ENCODE measurements around the gene CYTH4. TPM values are rescaled to one million over a fixed set of nuclear protein-coding genes. Genes with fewer than 3 reads are reported as not detected.

The CYTH4 gene
- total RNA-seq, 1 experiment from 2014 or later, result 0.15 TPM

DNA sequence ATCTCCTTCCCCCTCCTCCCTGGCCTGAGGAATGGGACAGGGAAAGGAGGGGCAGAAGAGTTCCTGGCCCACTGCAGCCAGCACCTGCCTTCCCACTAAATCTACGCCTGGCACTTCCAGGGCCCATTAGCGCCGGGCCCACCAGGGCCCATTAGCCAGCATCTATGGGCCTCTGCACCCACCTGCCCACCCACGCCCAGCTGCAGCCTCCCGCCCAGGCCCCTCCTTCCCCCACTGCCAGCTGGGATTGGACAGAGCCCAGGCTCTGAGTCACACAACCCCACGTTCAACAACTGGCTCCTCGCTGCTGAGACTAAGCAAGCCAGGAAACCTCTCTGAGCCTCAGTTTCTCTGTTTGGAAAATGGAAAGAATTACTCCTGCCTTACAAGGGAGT is 48.7 kb downstream of the CYTH4 start (continued):
- TF ChIP-seq, protein P1, sequence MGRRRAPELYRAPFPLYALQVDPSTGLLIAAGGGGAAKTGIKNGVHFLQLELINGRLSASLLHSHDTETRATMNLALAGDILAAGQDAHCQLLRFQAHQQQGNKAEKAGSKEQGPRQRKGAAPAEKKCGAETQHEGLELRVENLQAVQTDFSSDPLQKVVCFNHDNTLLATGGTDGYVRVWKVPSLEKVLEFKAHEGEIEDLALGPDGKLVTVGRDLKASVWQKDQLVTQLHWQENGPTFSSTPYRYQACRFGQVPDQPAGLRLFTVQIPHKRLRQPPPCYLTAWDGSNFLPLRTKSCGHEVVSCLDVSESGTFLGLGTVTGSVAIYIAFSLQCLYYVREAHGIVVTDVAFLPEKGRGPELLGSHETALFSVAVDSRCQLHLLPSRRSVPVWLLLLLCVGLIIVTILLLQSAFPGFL (CRISPR knock-in tag; IDR thresholded peaks at IDR 0.05; ENCODE audit: borderline replicate concordance), result no peak
- TF ChIP-seq SP1 (CRISPR knock-in tag; conservative IDR thresholded peaks at IDR 0.05), result no peak
- TF ChIP-seq CBFB (CRISPR knock-in tag; IDR thresholded peaks at IDR 0.05; ENCODE audit: low read depth), result no peak
- TF ChIP-seq HMGA2 (CRISPR knock-in tag; IDR thresholded peaks at IDR 0.05), result no peak
- no peak for TF ChIP-seq TEAD4 (CRISPR knock-in tag; IDR thresholded peaks at IDR 0.05)
- TF ChIP-seq CREB1 (CRISPR knock-in tag; IDR thresholded peaks at IDR 0.05), result no peak
- no peak for TF ChIP-seq NFYB (CRISPR knock-in tag; conservative IDR thresholded peaks at IDR 0.05; ENCODE audit: low read depth)
- TF ChIP-seq CREM (CRISPR knock-in tag; IDR thresholded peaks at IDR 0.05), result no peak
- TF ChIP-seq, protein P2, sequence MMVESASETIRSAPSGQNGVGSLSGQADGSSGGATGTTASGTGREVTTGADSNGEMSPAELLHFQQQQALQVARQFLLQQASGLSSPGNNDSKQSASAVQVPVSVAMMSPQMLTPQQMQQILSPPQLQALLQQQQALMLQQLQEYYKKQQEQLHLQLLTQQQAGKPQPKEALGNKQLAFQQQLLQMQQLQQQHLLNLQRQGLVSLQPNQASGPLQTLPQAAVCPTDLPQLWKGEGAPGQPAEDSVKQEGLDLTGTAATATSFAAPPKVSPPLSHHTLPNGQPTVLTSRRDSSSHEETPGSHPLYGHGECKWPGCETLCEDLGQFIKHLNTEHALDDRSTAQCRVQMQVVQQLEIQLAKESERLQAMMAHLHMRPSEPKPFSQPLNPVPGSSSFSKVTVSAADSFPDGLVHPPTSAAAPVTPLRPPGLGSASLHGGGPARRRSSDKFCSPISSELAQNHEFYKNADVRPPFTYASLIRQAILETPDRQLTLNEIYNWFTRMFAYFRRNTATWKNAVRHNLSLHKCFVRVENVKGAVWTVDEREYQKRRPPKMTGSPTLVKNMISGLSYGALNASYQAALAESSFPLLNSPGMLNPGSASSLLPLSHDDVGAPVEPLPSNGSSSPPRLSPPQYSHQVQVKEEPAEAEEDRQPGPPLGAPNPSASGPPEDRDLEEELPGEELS (CRISPR knock-in tag; IDR thresholded peaks at IDR 0.05), result no peak
- TF ChIP-seq ETV6 (CRISPR knock-in tag; IDR thresholded peaks at IDR 0.05), result no peak
- TF ChIP-seq, protein P3, sequence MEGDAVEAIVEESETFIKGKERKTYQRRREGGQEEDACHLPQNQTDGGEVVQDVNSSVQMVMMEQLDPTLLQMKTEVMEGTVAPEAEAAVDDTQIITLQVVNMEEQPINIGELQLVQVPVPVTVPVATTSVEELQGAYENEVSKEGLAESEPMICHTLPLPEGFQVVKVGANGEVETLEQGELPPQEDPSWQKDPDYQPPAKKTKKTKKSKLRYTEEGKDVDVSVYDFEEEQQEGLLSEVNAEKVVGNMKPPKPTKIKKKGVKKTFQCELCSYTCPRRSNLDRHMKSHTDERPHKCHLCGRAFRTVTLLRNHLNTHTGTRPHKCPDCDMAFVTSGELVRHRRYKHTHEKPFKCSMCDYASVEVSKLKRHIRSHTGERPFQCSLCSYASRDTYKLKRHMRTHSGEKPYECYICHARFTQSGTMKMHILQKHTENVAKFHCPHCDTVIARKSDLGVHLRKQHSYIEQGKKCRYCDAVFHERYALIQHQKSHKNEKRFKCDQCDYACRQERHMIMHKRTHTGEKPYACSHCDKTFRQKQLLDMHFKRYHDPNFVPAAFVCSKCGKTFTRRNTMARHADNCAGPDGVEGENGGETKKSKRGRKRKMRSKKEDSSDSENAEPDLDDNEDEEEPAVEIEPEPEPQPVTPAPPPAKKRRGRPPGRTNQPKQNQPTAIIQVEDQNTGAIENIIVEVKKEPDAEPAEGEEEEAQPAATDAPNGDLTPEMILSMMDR (IDR thresholded peaks at IDR 0.05), result no peak

DNA sequence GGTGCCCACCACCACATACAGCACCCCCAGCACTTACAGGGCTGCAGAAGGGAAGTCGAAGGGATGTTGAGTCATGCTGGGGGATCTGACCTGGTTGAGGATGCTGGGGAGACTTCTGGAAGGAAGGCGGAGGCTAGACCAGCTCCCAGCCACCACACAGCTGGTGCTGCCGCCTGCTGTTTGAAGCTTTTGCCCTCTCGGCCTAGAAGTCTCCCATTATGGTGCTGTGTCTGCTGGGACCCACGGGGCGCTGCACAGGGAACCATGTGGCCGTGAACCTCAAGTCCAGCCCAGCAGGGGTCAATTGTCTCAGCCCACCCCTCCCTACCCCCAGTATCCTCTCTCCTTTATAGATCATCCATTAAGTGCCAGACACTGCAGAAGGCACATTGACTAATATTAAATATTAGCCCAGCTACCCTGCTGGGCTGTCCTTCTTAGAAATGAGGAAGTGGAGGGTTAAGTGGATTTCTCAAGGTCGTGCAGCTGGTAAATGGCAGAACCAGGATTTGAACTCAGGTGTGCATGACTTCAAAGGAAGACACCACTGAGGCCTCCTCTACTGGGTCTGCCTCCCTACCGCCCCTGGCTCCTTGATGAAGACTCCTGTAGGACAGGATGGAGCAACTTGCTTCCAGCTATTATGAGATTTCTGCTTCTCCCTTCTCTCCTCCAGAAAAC is 49.7 kb downstream of the CYTH4 start:
- no peaks in the 10 kb centered on the region for H3K36me3 Mint-ChIP-seq
- H3K4me1 Mint-ChIP-seq, result peaks cover 35% of the 10 kb centered on the region
- ATAC-seq, result no peak
- no peak overlapping the region for H3K4me3 Mint-ChIP-seq
- ChIA-PET POLR2A (no interaction called here), CTCF (interaction anchor here (0.5 to 3.7 kb wide), 10 partner anchors 9 to 247 kb away, joined by 3 to 20 read pairs (median 9); no protein-coding TSS in a partner anchor)
- no peak for DNase-seq (ENCODE audit: low spot score)
- H3K9me3 Mint-ChIP-seq, result no peaks in the 10 kb centered on the region
- H3K27ac Mint-ChIP-seq, result no peak overlapping the region
- H3K27me3 Mint-ChIP-seq (ENCODE audit: low read depth), result peaks cover 40% of the 10 kb centered on the region
- TF ChIP-seq, protein P4, sequence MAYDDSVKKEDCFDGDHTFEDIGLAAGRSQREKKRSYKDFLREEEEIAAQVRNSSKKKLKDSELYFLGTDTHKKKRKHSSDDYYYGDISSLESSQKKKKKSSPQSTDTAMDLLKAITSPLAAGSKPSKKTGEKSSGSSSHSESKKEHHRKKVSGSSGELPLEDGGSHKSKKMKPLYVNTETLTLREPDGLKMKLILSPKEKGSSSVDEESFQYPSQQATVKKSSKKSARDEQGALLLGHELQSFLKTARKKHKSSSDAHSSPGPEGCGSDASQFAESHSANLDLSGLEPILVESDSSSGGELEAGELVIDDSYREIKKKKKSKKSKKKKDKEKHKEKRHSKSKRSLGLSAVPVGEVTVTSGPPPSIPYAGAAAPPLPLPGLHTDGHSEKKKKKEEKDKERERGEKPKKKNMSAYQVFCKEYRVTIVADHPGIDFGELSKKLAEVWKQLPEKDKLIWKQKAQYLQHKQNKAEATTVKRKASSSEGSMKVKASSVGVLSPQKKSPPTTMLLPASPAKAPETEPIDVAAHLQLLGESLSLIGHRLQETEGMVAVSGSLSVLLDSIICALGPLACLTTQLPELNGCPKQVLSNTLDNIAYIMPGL (CRISPR knock-in tag; IDR thresholded peaks at IDR 0.05), result no peak
- no peak for TF ChIP-seq JAZF1 (CRISPR knock-in tag; IDR thresholded peaks at IDR 0.05)
- TF ChIP-seq IRF2 (CRISPR knock-in tag; IDR thresholded peaks at IDR 0.05; ENCODE audit: borderline replicate concordance, low read depth), result no peak
- TF ChIP-seq FOXK1 (CRISPR knock-in tag; IDR thresholded peaks at IDR 0.05), result no peak
- TF ChIP-seq ZNF423 (CRISPR knock-in tag; IDR thresholded peaks at IDR 0.05), result no peak
- no peak for TF ChIP-seq NFYB (CRISPR knock-in tag; conservative IDR thresholded peaks at IDR 0.05; ENCODE audit: low read depth)
- no peak for TF ChIP-seq OVOL2 (CRISPR knock-in tag; IDR thresholded peaks at IDR 0.05; ENCODE audit: borderline replicate concordance)
- TF ChIP-seq, protein P5, sequence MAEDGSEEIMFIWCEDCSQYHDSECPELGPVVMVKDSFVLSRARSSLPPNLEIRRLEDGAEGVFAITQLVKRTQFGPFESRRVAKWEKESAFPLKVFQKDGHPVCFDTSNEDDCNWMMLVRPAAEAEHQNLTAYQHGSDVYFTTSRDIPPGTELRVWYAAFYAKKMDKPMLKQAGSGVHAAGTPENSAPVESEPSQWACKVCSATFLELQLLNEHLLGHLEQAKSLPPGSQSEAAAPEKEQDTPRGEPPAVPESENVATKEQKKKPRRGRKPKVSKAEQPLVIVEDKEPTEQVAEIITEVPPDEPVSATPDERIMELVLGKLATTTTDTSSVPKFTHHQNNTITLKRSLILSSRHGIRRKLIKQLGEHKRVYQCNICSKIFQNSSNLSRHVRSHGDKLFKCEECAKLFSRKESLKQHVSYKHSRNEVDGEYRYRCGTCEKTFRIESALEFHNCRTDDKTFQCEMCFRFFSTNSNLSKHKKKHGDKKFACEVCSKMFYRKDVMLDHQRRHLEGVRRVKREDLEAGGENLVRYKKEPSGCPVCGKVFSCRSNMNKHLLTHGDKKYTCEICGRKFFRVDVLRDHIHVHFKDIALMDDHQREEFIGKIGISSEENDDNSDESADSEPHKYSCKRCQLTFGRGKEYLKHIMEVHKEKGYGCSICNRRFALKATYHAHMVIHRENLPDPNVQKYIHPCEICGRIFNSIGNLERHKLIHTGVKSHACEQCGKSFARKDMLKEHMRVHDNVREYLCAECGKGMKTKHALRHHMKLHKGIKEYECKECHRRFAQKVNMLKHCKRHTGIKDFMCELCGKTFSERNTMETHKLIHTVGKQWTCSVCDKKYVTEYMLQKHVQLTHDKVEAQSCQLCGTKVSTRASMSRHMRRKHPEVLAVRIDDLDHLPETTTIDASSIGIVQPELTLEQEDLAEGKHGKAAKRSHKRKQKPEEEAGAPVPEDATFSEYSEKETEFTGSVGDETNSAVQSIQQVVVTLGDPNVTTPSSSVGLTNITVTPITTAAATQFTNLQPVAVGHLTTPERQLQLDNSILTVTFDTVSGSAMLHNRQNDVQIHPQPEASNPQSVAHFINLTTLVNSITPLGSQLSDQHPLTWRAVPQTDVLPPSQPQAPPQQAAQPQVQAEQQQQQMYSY (CRISPR knock-in tag; IDR thresholded peaks at IDR 0.05), result no peak
- TF ChIP-seq ZNF232 (CRISPR knock-in tag; IDR thresholded peaks at IDR 0.05), result no peak
- TF ChIP-seq, protein P6, sequence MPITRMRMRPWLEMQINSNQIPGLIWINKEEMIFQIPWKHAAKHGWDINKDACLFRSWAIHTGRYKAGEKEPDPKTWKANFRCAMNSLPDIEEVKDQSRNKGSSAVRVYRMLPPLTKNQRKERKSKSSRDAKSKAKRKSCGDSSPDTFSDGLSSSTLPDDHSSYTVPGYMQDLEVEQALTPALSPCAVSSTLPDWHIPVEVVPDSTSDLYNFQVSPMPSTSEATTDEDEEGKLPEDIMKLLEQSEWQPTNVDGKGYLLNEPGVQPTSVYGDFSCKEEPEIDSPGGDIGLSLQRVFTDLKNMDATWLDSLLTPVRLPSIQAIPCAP (CRISPR knock-in tag; IDR thresholded peaks at IDR 0.05), result no peak
- no peak for TF ChIP-seq SOX15 (CRISPR knock-in tag; IDR thresholded peaks at IDR 0.05)
- no peak for TF ChIP-seq ZNF671 (CRISPR knock-in tag; IDR thresholded peaks at IDR 0.05)
- no peak for TF ChIP-seq TEAD1 (CRISPR knock-in tag; IDR thresholded peaks at IDR 0.05)
- TF ChIP-seq ZNF263 (CRISPR knock-in tag; IDR thresholded peaks at IDR 0.05; ENCODE audit: low read depth), result no peak
- no peak for TF ChIP-seq FOXJ3 (CRISPR knock-in tag; IDR thresholded peaks at IDR 0.05; ENCODE audit: borderline replicate concordance)
- no peak for TF ChIP-seq TEAD4 (CRISPR knock-in tag; IDR thresholded peaks at IDR 0.05)
